ENCODE measurements around the gene ATF1.

ATF1 gene

GRCh38 chr12:50733706-50734105 is 30.2 kb upstream of the ATF1 start:
- Histone ChIP-seq H3K4me1 (ENCODE audit: control insufficient read depth, insufficient read depth, low read length, unreplicated experiment) (peaks cover 7% of the 10 kb centered on the region), H3K79me2 (ENCODE audit: control insufficient read depth, insufficient read depth, low read length, unreplicated experiment) (no peaks in the 10 kb centered on the region), H3K27me3 (ENCODE audit: insufficient read depth, low read length) (no peaks in the 10 kb centered on the region), H3K4me3 (ENCODE audit: low read depth, low read length) (no peak overlapping the region), H2AFZ (ENCODE audit: low read length, unreplicated experiment) (no peak overlapping the region), H3K27ac (ENCODE audit: low read depth, low read length) (no peak overlapping the region), H3K36me3 (ENCODE audit: insufficient read depth, low read length) (peaks cover 5% of the 10 kb centered on the region)

GRCh38 chr12:50734409-50735263 is 29.3 kb upstream of the ATF1 start:
- H3K27ac ChIP-seq (ENCODE audit: low read depth, low read length) = no peak overlapping the region
- no peaks in the 10 kb centered on the region for H3K36me3 ChIP-seq (ENCODE audit: insufficient read depth, low read length)
- H3K79me2 ChIP-seq (ENCODE audit: control insufficient read depth, insufficient read depth, low read length, unreplicated experiment) = no peaks in the 10 kb centered on the region
- H2AFZ ChIP-seq (ENCODE audit: low read length, unreplicated experiment) = no peak overlapping the region
- H3K4me3 ChIP-seq (ENCODE audit: low read depth, low read length) = no peak overlapping the region
- peaks cover 7% of the 10 kb centered on the region for H3K4me1 ChIP-seq (ENCODE audit: control insufficient read depth, insufficient read depth, low read length, unreplicated experiment)
- H3K27me3 ChIP-seq (ENCODE audit: insufficient read depth, low read length) = no peaks in the 10 kb centered on the region

DNA sequence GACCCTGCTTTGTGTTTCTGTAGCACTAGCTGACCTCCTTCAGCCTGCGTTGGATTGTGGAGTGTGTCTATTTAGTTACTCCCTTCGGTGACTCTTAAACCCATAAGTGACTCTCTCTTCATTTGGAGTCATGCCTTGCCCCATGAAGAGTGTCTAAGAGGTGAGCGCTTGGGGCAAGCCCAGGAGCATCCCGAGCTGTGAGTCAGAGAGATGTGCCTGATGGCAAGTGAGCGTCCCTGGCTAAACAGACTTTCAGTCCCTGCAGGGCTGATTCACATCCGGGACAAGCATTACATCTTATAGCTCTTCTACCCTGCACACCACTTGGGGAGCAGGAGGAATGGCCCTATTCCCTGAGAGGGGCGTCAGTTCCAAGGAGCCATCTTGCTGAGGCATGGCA is 24.3 kb upstream of the ATF1 start:
- Histone ChIP-seq H2AFZ (ENCODE audit: low read length, unreplicated experiment) (no peak overlapping the region), H3K79me2 (ENCODE audit: control insufficient read depth, insufficient read depth, low read length, unreplicated experiment) (no peaks in the 10 kb centered on the region), H3K27ac (ENCODE audit: low read depth, low read length) (no peak overlapping the region), H3K36me3 (ENCODE audit: insufficient read depth, low read length) (no peaks in the 10 kb centered on the region), H3K4me3 (ENCODE audit: low read depth, low read length) (no peak overlapping the region), H3K27me3 (ENCODE audit: insufficient read depth, low read length) (no peaks in the 10 kb centered on the region), H3K4me1 (ENCODE audit: control insufficient read depth, insufficient read depth, low read length, unreplicated experiment) (no peaks in the 10 kb centered on the region)

DNA sequence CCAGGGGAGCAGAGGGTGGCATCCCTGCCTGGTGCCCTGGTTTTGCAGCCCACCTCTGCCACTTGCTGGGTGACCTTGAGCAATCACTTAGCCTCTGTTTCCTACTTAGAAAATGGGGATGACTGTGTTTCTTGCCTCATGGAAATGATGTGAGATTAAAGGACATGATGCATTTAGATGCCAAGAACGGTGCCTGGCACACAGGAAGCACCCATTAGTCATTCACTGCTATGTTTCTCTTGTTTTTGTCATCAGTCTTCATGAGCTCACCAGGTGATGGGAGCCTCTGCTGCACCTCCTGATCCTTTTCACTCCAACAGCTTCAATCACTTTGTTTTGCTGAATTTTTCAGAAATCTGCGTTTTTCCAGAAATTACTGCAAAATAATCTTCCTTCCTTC is 23.6 kb upstream of the ATF1 start:
- Histone ChIP-seq H3K27ac (ENCODE audit: low read depth, low read length) (no peak overlapping the region), H3K27me3 (ENCODE audit: insufficient read depth, low read length) (no peaks in the 10 kb centered on the region), H3K79me2 (ENCODE audit: control insufficient read depth, insufficient read depth, low read length, unreplicated experiment) (no peaks in the 10 kb centered on the region), H3K4me1 (ENCODE audit: control insufficient read depth, insufficient read depth, low read length, unreplicated experiment) (no peaks in the 10 kb centered on the region), H2AFZ (ENCODE audit: low read length, unreplicated experiment) (no peak overlapping the region), H3K36me3 (ENCODE audit: insufficient read depth, low read length) (peaks cover 6% of the 10 kb centered on the region), H3K4me3 (ENCODE audit: low read depth, low read length) (no peak overlapping the region)

DNA sequence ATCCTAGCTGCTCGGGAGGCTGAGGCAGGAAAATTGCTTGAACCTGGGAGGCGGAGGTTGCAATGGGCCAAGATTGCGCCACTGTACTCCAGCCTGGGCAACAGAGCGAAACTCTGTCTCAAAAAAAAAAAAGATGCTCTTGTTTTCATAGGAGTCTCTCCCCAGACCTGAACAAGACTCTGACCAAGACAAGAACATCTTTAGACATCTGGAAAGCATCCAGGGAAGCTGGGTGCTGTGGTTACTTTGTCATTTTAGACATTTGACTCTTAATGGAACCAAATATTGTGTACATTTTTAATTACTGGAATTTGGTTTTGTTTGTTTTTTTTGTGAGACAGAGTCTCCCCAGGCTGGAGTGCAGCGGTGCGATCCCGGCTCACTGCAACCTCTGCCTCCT is 21.1 kb upstream of the ATF1 start:
- H3K36me3 ChIP-seq (ENCODE audit: insufficient read depth, low read length) = peaks cover 11% of the 10 kb centered on the region
- no peak overlapping the region for H2AFZ ChIP-seq (ENCODE audit: low read length, unreplicated experiment)
- H3K27ac ChIP-seq (ENCODE audit: low read depth, low read length) = no peak overlapping the region
- no peaks in the 10 kb centered on the region for H3K27me3 ChIP-seq (ENCODE audit: insufficient read depth, low read length)
- no peak overlapping the region for H3K4me3 ChIP-seq (ENCODE audit: low read depth, low read length)
- no peaks in the 10 kb centered on the region for H3K4me1 ChIP-seq (ENCODE audit: control insufficient read depth, insufficient read depth, low read length, unreplicated experiment)
- H3K79me2 ChIP-seq (ENCODE audit: control insufficient read depth, insufficient read depth, low read length, unreplicated experiment) = no peaks in the 10 kb centered on the region

GRCh38 chr12:50745861-50746260 is 18.0 kb upstream of the ATF1 start:
- Histone ChIP-seq H3K4me1 (ENCODE audit: control insufficient read depth, insufficient read depth, low read length, unreplicated experiment) (no peaks in the 10 kb centered on the region), H3K27me3 (ENCODE audit: insufficient read depth, low read length) (no peaks in the 10 kb centered on the region), H3K36me3 (ENCODE audit: insufficient read depth, low read length) (peaks cover 11% of the 10 kb centered on the region), H3K79me2 (ENCODE audit: control insufficient read depth, insufficient read depth, low read length, unreplicated experiment) (no peaks in the 10 kb centered on the region), H3K27ac (ENCODE audit: low read depth, low read length) (no peak overlapping the region), H2AFZ (ENCODE audit: low read length, unreplicated experiment) (no peak overlapping the region), H3K4me3 (ENCODE audit: low read depth, low read length) (no peak overlapping the region)

GRCh38 chr12:50746431-50746830 is 17.5 kb upstream of the ATF1 start:
- Histone ChIP-seq H3K4me1 (ENCODE audit: control insufficient read depth, insufficient read depth, low read length, unreplicated experiment) (no peaks in the 10 kb centered on the region), H2AFZ (ENCODE audit: low read length, unreplicated experiment) (no peak overlapping the region), H3K4me3 (ENCODE audit: low read depth, low read length) (no peak overlapping the region), H3K79me2 (ENCODE audit: control insufficient read depth, insufficient read depth, low read length, unreplicated experiment) (no peaks in the 10 kb centered on the region), H3K36me3 (ENCODE audit: insufficient read depth, low read length) (peaks cover 11% of the 10 kb centered on the region), H3K27me3 (ENCODE audit: insufficient read depth, low read length) (no peaks in the 10 kb centered on the region), H3K27ac (ENCODE audit: low read depth, low read length) (no peak overlapping the region)

- Histone ChIP-seq H3K79me2 (ENCODE audit: control insufficient read depth, insufficient read depth, low read length, unreplicated experiment) (no peaks in the 10 kb centered on the region), H3K4me3 (ENCODE audit: low read depth, low read length) (no peak overlapping the region), H3K27me3 (ENCODE audit: insufficient read depth, low read length) (no peaks in the 10 kb centered on the region), H3K27ac (ENCODE audit: low read depth, low read length) (no peak overlapping the region), H2AFZ (ENCODE audit: low read length, unreplicated experiment) (no peak overlapping the region), H3K36me3 (ENCODE audit: insufficient read depth, low read length) (peaks cover 11% of the 10 kb centered on the region), H3K4me1 (ENCODE audit: control insufficient read depth, insufficient read depth, low read length, unreplicated experiment) (no peaks in the 10 kb centered on the region)
Measured at GRCh38 chr12:50747817-50748216, 16.1 kb upstream of the ATF1 start.

DNA sequence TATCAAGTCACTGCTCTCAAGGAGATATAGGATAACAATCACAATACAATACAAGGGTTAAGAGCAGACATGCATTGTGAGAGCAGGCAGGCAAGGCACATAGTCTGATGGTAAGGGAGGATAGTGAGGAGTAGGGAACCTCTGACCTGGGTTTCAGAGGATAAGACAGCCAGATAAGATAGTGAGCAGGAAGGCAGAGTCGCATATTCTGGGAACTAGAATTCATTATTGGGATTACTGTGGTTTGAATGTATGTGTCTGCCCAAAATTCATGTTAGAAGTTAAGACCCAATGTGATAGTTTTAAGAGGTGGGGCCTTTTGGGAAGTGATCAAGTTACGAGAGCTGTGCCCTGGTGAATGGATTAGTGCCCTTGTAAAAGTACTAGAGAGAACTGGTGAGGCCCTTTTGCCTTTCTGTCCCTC is 14.4 kb upstream of the ATF1 start:
- Histone ChIP-seq H3K27ac (ENCODE audit: low read depth, low read length) (no peak overlapping the region), H2AFZ (ENCODE audit: low read length, unreplicated experiment) (no peak overlapping the region), H3K27me3 (ENCODE audit: insufficient read depth, low read length) (no peaks in the 10 kb centered on the region), H3K4me3 (ENCODE audit: low read depth, low read length) (no peak overlapping the region), H3K4me1 (ENCODE audit: control insufficient read depth, insufficient read depth, low read length, unreplicated experiment) (no peaks in the 10 kb centered on the region), H3K36me3 (ENCODE audit: insufficient read depth, low read length) (peaks cover 11% of the 10 kb centered on the region), H3K79me2 (ENCODE audit: control insufficient read depth, insufficient read depth, low read length, unreplicated experiment) (no peaks in the 10 kb centered on the region)

DNA sequence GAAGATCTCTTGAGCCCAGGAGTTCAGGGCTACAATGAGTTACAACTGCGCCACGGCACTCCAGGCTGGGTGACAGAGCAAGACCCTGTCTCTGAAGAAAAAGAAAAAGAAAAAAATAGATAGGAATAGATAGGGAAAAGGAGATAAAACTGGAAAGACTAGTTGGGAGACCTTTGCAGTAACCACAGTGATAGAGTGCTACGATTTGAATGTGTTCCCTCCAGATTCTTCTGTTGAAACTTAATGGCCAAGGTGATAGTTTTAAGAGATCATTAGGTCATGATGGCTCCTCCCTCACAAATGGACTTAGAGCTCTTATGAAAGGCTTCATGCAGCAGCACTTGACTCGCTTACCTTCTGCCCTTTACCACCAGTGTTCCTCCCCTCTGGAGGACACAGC is 13.5 kb upstream of the ATF1 start:
- Histone ChIP-seq H3K27me3 (ENCODE audit: insufficient read depth, low read length) (no peaks in the 10 kb centered on the region), H3K4me3 (ENCODE audit: low read depth, low read length) (no peak overlapping the region), H3K27ac (ENCODE audit: low read depth, low read length) (no peak overlapping the region), H3K36me3 (ENCODE audit: insufficient read depth, low read length) (peaks cover 4% of the 10 kb centered on the region; the same call in 1 of the 2 replicates), H3K79me2 (ENCODE audit: control insufficient read depth, insufficient read depth, low read length, unreplicated experiment) (no peaks in the 10 kb centered on the region), H2AFZ (ENCODE audit: low read length, unreplicated experiment) (no peak overlapping the region), H3K4me1 (ENCODE audit: control insufficient read depth, insufficient read depth, low read length, unreplicated experiment) (no peaks in the 10 kb centered on the region)

DNA sequence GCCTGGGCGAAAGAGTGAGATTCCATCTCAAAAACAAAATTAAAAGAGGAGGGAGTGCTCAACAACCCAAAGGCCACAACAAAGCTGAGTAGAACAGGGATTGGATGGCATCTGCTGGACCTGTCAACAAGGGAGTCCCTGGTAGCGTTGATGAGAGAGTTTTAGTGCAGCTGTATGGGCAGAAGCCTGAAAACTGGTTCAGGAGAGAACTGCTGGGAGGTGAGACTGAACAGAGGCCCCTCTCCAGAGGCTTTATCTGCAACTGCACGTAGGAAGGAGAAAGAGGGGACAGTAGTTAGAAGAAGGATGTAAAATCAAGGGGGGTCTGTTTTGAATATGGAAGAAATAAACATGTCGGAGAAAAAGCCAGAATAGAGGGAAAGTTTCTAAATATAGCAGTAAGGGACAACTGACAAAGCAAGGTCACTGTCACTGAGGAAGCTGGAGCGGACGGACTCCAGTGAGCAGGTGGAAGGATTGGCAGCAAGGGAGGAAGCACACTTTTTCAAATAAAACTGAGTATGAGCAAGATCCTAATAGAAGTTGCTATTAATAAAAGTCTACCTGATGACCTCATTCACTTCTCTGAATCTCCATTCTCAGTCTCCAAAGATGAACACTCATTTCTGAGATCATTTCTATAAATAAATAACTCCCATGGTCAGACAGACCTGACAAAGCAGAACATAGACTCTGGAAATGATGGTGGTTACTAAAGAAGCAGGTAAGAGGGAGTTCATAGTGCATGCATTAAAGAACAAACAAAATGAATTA is 11.8 kb upstream of the ATF1 start:
- H2AFZ ChIP-seq (ENCODE audit: low read length, unreplicated experiment) = no peak overlapping the region
- H3K27ac ChIP-seq (ENCODE audit: low read depth, low read length) = no peak overlapping the region
- no peaks in the 10 kb centered on the region for H3K27me3 ChIP-seq (ENCODE audit: insufficient read depth, low read length)
- no peaks in the 10 kb centered on the region for H3K4me1 ChIP-seq (ENCODE audit: control insufficient read depth, insufficient read depth, low read length, unreplicated experiment)
- H3K79me2 ChIP-seq (ENCODE audit: control insufficient read depth, insufficient read depth, low read length, unreplicated experiment) = no peaks in the 10 kb centered on the region
- H3K4me3 ChIP-seq (ENCODE audit: low read depth, low read length) = no peak overlapping the region
- no peaks in the 10 kb centered on the region for H3K36me3 ChIP-seq (ENCODE audit: insufficient read depth, low read length)
